ENCODE data around the gene CDPF1.
"Not testable (repeated sequence)": the region's sequence is repeated elsewhere in the genome, so short reads cannot be mapped to it uniquely, and the experiment has no call there.

Gene CDPF1

DNA sequence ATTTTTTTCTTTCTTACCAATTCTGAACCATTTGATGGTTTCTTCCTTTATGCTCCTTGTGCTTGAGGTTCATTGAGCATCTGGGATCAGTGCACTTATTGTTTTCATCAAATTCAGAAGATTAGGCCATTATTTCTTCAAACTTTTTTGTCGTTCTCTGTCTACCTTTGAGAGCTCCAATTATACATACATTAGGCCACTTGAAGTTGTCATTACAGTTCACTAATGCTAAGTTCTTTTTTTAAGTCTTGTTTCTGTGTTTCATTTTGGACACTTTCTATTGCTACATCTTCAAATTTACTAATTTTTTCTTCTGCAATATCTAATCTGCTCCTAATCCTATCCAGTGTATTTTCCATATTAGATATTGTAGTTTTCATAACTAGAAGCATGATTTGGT lies 40.8 kb downstream of the CDPF1 start:
- TF ChIP-seq CTCF (IDR thresholded peaks at IDR 0.05; ENCODE audit: insufficient read depth, low read depth, low read length, missing control alignments) = no peak
- DNase-seq (ENCODE audit: low read depth) = no peak
- H3K4me3 ChIP-seq (ENCODE audit: low read length) = no peak overlapping the region

DNA sequence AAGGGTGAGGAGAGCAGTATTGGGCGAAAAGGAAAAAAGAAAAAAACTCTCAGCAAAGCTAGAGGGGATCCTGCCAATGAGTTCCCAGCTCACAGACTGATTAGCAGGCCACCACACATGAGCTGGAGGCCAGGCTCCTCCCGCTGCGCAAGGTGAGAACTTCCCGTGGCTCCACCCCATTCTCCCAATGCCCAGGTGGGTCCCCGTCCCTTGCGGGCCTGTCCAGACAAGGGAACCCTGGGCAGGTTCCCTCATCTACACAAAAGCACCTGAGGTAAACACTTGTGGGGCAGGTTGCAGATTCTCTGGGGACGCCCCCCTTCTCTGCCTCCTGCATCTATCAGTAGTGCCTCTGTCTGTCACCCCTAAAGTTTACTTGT lies 46.5 kb downstream of the CDPF1 start:
- DNase-seq (ENCODE audit: low read depth) = no peak
- no peak for TF ChIP-seq CTCF (IDR thresholded peaks at IDR 0.05; ENCODE audit: insufficient read depth, low read depth, low read length, missing control alignments)
- H3K4me3 ChIP-seq (ENCODE audit: low read length) = no peak overlapping the region

DNA sequence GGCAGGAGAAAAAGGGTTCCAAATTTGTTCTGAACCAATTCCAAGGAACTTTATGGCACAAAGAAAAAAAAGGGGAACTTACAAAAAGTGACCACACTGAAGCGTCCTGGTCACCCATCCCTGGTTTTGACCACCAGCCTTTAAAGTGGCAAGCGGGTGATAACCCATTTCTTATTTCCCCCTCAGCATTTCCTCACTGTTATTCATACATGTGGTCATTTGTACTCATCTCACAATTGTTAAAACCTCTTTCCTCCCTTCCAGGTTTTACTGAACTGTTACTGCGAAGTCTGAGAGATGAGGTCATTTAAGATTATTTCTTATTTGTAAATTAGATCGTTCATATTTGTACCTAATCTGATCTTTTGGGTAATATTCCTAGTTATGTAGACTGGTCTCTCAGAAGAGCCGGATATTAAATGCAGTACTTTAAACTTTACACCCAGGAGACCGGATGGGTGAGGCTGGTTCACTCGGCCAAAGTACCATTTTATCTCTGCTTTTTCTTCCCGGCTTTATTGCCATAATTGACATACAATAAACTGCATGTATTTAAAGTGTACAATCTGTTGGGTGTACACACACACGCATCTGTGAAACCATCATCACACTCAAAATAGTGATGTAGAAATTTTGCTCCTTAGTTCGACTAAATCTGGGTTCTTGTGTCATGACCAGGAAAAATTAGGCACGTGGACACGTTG lies 47.0 kb downstream of the CDPF1 start:
- DNase-seq (ENCODE audit: low read depth) = no peak
- H3K4me3 ChIP-seq (ENCODE audit: low read length) = no peak overlapping the region
- TF ChIP-seq CTCF (IDR thresholded peaks at IDR 0.05; ENCODE audit: insufficient read depth, low read depth, low read length, missing control alignments) = no peak

GRCh38 chr22:46201059-46201757 lies 48.9 kb downstream of the CDPF1 start:
- DNase-seq (ENCODE audit: low read depth) = no peak
- H3K4me3 ChIP-seq (ENCODE audit: low read length) = no peak overlapping the region
- TF ChIP-seq CTCF (IDR thresholded peaks at IDR 0.05; ENCODE audit: insufficient read depth, low read depth, low read length, missing control alignments) = no peak

DNA sequence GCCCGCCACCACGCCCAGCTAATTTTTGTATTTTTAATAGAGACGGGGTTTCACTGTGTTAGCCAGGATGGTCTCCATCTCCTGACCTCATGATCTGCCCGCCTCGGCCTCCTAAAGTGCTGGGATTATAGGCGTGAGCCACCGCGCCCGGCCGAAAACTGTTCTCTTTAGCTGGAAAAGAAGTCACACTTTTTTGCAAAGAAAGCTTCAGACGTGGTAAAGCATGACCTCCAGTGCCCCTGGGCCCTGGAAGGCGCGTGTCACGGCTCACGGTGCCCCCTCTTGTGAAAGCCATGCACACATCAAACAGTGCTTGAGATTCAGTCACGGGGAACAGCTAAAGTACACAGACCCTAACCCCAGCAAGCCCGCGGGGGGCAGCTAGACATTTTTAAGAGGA lies 51.3 kb downstream of the CDPF1 start:
- not testable (repeated sequence) for DNase-seq (ENCODE audit: low read depth); H3K4me3 ChIP-seq (ENCODE audit: low read length)

- no peak overlapping the region for H3K4me3 ChIP-seq (ENCODE audit: low read length)
- no peak for DNase-seq (ENCODE audit: low read depth)
- TF ChIP-seq CTCF (IDR thresholded peaks at IDR 0.05; ENCODE audit: insufficient read depth, low read depth, low read length, missing control alignments) = no peak
These were observed 51.8 kb downstream of the CDPF1 start for GRCh38 chr22:46198274-46198673.

- TF ChIP-seq CTCF (IDR thresholded peaks at IDR 0.05; ENCODE audit: insufficient read depth, low read depth, low read length, missing control alignments) = no peak
- DNase-seq (ENCODE audit: low read depth) = no peak
- H3K4me3 ChIP-seq (ENCODE audit: low read length) = no peak overlapping the region
These were observed 53.8 kb downstream of the CDPF1 start for GRCh38 chr22:46196278-46196677.
